Neural cell (in vitro differentiated cells): Measurements from ENCODE around the gene CYB561D1.

Experiments used
- EZH2 ChIP-seq: fragments of 200-600, 300-800 bp; shearing (Covaris generic), sonication (generic); IDR thresholded peaks from 2 replicates; pipeline ENCODE4 v1.6.1; 2014; ENCODE audit warnings: antibody characterized with exemption, low read length, borderline replicate concordance, mild to moderate bottlenecking; ENCODE audit not compliant: insufficient read depth, poor library complexity, severe bottlenecking
- POLR2AphosphoS5 ChIP-seq: IDR thresholded peaks from 2 replicates; pipeline ENCODE4 v1.6.1; 2012
- RAD21 ChIP-seq: fragments of 450-650 bp; conservative IDR thresholded peaks from 2 replicates; pipeline ENCODE4 v1.6.1; 2014; ENCODE audit warnings: antibody characterized with exemption, mild to moderate bottlenecking, moderate library complexity
- REST ChIP-seq: IDR thresholded peaks from 2 replicates; pipeline ENCODE4 v1.6.1; 2012; ENCODE audit warnings: borderline replicate concordance
- TF ChIP-seq, protein P1 (sequence below): fragments of 450-650 bp; IDR thresholded peaks from 2 replicates; pipeline ENCODE4 v1.5.1; 2014; ENCODE audit warnings: antibody characterized with exemption, mild to moderate bottlenecking, moderate library complexity; ENCODE audit not compliant: poor library complexity, severe bottlenecking

- TF ChIP-seq REST = no peak
- TF ChIP-seq, protein P1, sequence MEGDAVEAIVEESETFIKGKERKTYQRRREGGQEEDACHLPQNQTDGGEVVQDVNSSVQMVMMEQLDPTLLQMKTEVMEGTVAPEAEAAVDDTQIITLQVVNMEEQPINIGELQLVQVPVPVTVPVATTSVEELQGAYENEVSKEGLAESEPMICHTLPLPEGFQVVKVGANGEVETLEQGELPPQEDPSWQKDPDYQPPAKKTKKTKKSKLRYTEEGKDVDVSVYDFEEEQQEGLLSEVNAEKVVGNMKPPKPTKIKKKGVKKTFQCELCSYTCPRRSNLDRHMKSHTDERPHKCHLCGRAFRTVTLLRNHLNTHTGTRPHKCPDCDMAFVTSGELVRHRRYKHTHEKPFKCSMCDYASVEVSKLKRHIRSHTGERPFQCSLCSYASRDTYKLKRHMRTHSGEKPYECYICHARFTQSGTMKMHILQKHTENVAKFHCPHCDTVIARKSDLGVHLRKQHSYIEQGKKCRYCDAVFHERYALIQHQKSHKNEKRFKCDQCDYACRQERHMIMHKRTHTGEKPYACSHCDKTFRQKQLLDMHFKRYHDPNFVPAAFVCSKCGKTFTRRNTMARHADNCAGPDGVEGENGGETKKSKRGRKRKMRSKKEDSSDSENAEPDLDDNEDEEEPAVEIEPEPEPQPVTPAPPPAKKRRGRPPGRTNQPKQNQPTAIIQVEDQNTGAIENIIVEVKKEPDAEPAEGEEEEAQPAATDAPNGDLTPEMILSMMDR = no peak
- no peak for TF ChIP-seq RAD21
- TF ChIP-seq EZH2 = no peak
- TF ChIP-seq POLR2AphosphoS5 = no peak
These were observed 23.6 kb upstream of the CYB561D1 start for GRCh38 chr1:109470245-109470644.
